IPS-11a (cell line): ENCODE measurements around the gene DRAP1.

Source experiments
- H3K4me3 ChIP-seq: one replicate; pipeline ENCODE4 v1.5.1; 2013; ENCODE audit warnings: low read depth, low read length, control low read depth

Gene DRAP1

DNA sequence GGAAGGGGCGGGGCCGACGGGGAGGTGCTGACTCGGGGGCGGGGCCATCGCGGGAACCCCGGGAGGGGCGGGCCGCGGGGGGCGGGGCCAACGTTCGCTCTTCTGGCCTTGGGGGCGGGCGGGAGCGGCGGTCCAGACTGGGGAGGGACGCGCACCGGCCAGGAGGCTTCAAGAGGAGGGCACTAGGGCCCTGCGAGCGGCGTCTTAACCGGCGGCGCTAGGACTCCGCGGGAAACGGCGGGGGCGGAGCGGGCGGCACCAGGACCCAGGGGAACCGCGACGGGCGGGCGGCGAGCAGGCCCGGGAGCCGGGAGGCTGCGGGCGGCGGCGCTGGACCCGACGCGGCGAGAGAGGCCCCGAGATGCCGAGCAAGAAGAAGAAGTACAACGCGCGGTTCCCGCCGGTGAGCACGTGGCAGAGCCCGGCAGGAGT lies at the start of gene DRAP1:
DRAP1 (plus strand) TSS at position 286 of the 432 bp plus-strand sequence; CDS start at position 362, 76 bp downstream.
- peak within 1 kb of the TSS; percentile 86 for H3K4me3 ChIP-seq

GRCh38 chr11:65869643-65870306 lies 49.5 kb upstream of the DRAP1 start:
- no peak overlapping the region for H3K4me3 ChIP-seq

GRCh38 chr11:65870307-65870658 lies 48.9 kb upstream of the DRAP1 start:
- H3K4me3 ChIP-seq: no peak overlapping the region

DNA sequence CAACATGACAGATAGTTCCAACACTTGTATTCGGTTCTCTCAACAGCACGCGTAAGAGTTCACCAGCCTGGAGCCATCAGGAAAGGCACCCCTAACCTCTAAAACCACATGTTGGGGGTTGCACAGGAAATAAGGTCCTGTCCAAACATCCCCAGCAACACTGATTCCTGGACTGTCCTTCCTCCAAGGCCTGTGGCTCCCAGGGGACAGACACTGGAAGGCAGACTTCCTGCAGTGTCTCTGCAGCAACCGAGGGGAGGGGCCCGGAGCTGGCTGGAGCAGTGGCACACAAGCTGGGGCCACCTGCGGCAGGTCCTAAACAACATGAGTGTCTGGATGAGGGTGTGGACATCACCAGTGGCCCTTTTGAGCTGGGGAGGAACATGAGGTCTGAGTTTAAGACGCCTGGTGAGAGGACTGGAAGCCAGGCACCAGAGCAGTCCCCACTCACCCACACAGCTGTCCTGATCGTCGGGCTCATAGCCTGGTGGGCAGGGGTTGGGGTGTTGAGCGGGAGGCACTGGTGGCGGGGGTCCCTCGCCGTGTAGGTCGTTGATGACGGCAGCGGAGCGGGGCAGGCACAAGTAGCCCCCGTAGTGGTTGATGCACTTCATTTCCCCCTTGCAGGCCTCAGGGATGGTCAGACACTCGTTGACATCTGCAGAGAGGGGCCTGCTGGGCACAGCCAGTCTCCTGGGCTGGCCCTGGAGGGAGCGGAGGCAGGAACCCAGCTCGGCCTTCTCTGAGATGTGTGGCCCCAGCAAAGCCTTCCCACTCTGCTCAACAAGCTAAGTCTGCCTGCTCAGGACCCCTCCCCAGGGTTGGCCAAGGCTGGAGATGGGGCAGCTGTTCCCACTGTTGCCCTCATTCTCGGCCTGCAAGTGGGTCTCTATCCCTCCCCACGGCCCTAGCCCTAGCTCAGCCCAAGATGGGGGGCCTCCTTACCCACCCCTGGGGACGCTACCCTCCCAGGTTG lies 48.2 kb upstream of the DRAP1 start:
- no peak overlapping the region for H3K4me3 ChIP-seq

DNA sequence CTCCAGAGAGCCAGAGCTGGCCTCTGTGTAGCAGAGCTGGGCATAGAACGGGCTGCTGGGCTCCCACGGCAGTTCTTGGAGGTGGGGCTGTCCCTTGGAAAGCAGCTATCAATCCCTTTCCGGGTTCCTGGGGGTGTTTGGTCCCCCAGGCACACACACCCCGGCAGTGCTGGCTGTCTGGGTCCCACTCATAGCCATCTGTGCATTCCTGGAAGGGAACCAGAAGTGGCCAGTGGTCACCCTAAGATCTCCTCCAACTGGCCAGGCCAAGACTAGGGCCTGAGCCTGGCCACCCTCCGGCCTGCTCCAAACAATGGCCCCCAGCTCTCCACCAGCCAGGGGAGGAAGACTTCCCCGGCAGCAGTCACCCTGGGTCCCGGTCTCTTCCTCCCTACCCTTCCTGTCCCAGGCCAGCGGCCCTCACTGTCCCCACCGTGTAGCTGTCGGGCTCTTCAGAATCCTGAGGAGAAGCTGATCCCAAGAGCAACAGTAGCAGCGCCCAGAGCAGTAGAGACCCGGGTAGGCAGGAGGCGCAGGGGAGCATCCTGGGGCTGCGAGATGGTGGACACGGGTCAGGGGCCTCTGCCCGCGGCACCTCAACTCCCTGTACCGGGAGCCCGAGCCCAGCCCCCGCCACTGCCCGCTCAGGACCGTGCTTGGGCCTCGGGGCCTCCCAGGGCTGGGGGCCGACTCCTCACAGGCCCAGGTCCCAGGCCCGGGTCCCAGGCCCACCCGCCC lies 47.2 kb upstream of the DRAP1 start:
- peak overlapping the region; percentile 30 for H3K4me3 ChIP-seq

DNA sequence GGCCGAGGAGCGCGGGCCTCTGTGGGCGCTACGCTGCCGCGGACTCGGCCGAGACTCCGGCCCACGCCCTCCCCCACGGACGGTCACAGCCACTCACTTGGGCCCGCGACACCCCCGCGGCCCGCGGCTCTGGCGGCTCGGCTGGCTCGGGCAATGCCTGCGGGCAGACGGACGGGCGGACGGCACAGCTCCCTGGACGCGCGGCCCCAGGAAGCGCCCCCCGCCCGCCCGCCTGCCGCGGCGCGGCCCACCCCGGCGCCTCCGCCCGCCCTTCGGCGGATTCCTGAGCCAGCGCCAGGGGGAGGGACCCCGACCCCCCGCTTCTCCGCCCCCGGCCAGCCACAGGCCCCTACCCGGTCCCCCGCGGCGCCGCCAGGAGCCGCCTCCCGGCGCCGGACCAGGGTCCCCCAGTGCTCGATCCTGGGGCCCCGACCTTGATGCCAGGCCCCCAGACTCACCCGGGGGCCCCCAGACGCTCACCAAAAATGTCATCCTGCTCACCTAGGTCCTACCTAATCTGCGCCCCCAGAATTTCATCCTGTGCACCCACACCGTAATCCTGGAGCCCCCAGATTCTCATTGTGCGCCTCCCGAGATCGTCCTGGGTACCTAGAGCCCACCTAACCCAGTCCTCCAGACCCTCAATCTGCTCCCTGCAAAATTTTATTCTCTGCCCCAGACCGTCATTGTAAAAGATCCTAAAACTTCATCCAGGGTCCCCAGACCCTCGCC lies 46.5 kb upstream of the DRAP1 start, which contains the start of gene EFEMP2:
EFEMP2 (minus strand) TSS at position 215 of the 732 bp plus-strand sequence. CDS start 446 bp downstream, outside the sequence.
- peak within 1 kb of the TSS; percentile 51 for H3K4me3 ChIP-seq

- H3K4me3 ChIP-seq: peak overlapping the region; percentile 51
These were observed 45.7 kb upstream of the DRAP1 start for GRCh38 chr11:65873318-65874156.

GRCh38 chr11:65879617-65880016 lies 39.6 kb upstream of the DRAP1 start, which contains the start of gene CTSW:
CTSW (plus strand) TSS chr11:65879837; CDS start chr11:65879855, 18 bp downstream.
- H3K4me3 ChIP-seq: no peak within 1 kb of the TSS

- H3K4me3 ChIP-seq: no peak overlapping the region
These were observed 39.2 kb upstream of the DRAP1 start for GRCh38 chr11:65880027-65880426.

DNA sequence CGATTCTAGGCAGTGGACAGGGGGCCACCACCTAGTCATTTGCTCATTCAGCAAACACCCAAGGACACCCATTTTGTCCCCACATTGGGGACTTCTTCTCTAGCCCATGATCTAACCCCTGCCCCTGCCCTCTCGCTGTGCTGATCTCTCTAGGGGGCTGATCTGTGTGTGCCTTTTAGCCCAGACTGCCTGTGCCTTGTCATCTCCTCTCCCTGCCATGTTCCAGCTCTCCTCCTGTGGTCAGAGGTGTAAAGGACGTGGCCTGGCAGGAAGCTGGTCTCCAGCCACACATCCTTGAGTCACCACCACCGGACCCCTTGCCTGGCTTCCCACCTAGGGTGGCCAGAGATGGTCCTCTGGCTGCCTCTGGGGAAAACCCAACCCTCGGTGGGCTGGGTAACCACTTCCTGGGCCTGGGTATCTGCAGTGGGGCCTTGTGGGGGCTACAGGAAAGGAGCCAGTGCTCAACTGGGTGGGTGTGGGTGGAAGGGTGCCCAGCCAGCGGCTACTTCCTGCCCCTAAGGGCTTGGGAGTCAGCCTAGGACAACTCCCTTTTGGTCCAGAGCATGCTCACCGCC lies 38.3 kb upstream of the DRAP1 start:
- H3K4me3 ChIP-seq: no peak overlapping the region

- no peak overlapping the region for H3K4me3 ChIP-seq
These were observed 36.8 kb upstream of the DRAP1 start for GRCh38 chr11:65882120-65883057.

DNA sequence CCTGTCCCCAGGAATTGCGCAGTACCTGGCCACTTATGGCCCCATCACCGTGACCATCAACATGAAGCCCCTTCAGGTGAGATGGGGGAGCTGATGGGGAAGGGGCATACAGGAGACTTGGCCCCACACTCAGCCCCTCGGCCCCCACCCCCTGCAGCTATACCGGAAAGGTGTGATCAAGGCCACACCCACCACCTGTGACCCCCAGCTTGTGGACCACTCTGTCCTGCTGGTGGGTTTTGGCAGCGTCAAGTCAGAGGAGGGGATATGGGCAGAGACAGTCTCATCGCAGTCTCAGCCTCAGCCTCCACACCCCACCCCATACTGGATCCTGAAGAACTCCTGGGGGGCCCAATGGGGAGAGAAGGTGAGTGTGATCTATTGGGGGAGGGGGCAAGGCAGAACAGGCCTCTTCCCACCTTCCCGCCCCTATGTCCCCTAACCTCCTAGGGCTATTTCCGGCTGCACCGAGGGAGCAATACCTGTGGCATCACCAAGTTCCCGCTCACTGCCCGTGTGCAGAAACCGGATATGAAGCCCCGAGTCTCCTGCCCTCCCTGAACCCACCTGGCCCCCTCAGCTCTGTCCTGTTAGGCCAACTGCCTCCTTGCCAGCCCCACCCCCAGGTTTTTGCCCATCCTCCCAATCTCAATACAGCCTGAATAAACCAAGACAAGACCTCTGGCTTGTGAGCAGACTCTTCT lies 36.0 kb upstream of the DRAP1 start:
- H3K4me3 ChIP-seq: no peak overlapping the region

- no peak overlapping the region for H3K4me3 ChIP-seq
These were observed 35.2 kb upstream of the DRAP1 start for GRCh38 chr11:65883786-65884715.

GRCh38 chr11:65884716-65885092 lies 34.5 kb upstream of the DRAP1 start:
- H3K4me3 ChIP-seq: no peak overlapping the region

GRCh38 chr11:65885231-65885630 lies 34.0 kb upstream of the DRAP1 start:
- no peak overlapping the region for H3K4me3 ChIP-seq

DNA sequence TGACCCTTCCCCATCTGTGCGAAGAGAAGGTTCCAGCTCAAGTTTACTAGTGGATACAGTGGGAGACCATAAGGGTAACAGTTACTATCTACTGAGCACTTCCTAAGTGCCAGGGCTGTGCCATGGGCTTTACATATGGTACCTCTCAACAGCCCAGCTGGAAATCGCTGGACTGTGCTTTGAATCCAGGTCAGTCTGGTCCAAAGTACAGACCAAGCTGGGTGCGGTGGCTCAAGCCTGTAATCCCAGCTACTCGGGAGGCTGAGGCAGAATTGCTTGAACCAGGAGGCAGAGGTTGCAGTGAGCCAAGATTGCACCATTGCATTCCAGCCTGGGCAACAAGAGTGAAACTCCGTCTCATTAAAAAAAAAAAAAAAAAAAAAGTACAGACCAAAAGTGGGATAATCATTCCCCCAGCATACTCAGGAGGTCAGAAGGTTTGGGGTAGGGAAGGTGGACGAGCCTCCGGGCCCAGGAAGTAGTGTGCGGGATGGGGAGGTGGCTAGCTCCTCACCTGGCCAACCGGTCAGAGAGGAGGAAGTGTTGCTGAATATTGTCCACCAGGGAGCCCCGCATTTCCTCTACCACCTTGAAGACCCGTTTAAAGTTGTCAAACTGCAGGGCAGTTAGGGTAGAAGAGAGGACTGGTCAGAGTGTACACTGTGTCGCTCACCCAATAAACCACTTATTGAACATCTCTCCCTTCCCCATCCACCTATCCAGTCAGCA lies 33.3 kb upstream of the DRAP1 start:
- H3K4me3 ChIP-seq: no peak overlapping the region
